GM19025 (cell line): Measurements from ENCODE around the gene MYO18A.
A peak's percentile ranks its signal among the peaks of the same experiment; 100 is the strongest.
"Not testable (repeated sequence)": the region's sequence is repeated elsewhere in the genome, so short reads cannot be mapped to it uniquely, and the experiment has no call there.

Experiments used
- ATAC-seq: cut with Tn5 transposase; IDR thresholded peaks from one replicate; pipeline ENCODE4 v1.9.1; 2021; ENCODE audit warnings: mild to moderate bottlenecking, low read depth, moderate library complexity; ENCODE audit not compliant: unreplicated experiment

The MYO18A gene

GRCh38 chr17:29180034-29180787 is at the start of gene MYO18A:
Gene MYO18A (minus strand): TSS chr17:29180398. CDS start chr17:29166940, 13,458 bp downstream.
- peak; percentile 87 for ATAC-seq

- ATAC-seq: no peak
Measured at GRCh38 chr17:29225396-29225795, 45.2 kb upstream of the MYO18A start.

- ATAC-seq: not testable (repeated sequence)
Measured at GRCh38 chr17:29221338-29221737, 41.1 kb upstream of the MYO18A start.

GRCh38 chr17:29219378-29220047 is 39.3 kb upstream of the MYO18A start:
- ATAC-seq: no peak

- ATAC-seq: no peak
Measured at GRCh38 chr17:29216856-29217255, 36.7 kb upstream of the MYO18A start.

GRCh38 chr17:29216181-29216580 is 36.0 kb upstream of the MYO18A start:
- no peak for ATAC-seq

- no peak for ATAC-seq
Measured at GRCh38 chr17:29215717-29216116, 35.5 kb upstream of the MYO18A start.

GRCh38 chr17:29215174-29215573 is 35.0 kb upstream of the MYO18A start:
- no peak for ATAC-seq

- ATAC-seq: no peak
Measured at GRCh38 chr17:29214215-29215146, 34.3 kb upstream of the MYO18A start.

GRCh38 chr17:29212681-29213121 is 32.5 kb upstream of the MYO18A start:
- no peak for ATAC-seq

GRCh38 chr17:29212094-29212631 is 32.0 kb upstream of the MYO18A start:
- no peak for ATAC-seq

GRCh38 chr17:29210879-29211278 is 30.7 kb upstream of the MYO18A start:
- ATAC-seq: no peak

GRCh38 chr17:29209073-29209472 is 28.9 kb upstream of the MYO18A start:
- no peak for ATAC-seq

GRCh38 chr17:29207975-29208374 is 27.8 kb upstream of the MYO18A start:
- no peak for ATAC-seq

GRCh38 chr17:29205047-29205446 is 24.8 kb upstream of the MYO18A start:
- ATAC-seq: no peak

- not testable (repeated sequence) for ATAC-seq
Measured at GRCh38 chr17:29204068-29204804, 24.0 kb upstream of the MYO18A start.

- ATAC-seq: no peak
Measured at GRCh38 chr17:29197516-29198272, 17.5 kb upstream of the MYO18A start.

GRCh38 chr17:29196769-29197515 is 16.7 kb upstream of the MYO18A start:
- ATAC-seq: no peak
